Activated naive CD8-positive, alpha-beta T cell treated with anti-CD3 and anti-CD28 coated beads for 36 hours (primary cell): ENCODE data around the gene SLITRK5. TPM values are rescaled to one million over a fixed set of nuclear protein-coding genes. Genes with fewer than 3 reads are reported as not detected.

Experiments used
- DNase-seq: peaks from one replicate; pipeline ENCODE4 v3.0.0; 2021
- H3K27ac Mint-ChIP-seq: one replicate; pipeline ENCODE4 v1.8.0; 2022; ENCODE audit warnings: mild to moderate bottlenecking, moderate library complexity, mixed read lengths
- H3K27me3 Mint-ChIP-seq: one replicate; pipeline ENCODE4 v1.8.0; 2022; ENCODE audit warnings: mild to moderate bottlenecking, mixed read lengths
- H3K36me3 Mint-ChIP-seq: one replicate; pipeline ENCODE4 v1.8.0; 2021; ENCODE audit warnings: mild to moderate bottlenecking, mixed read lengths
- H3K4me1 Mint-ChIP-seq: one replicate; pipeline ENCODE4 v1.8.0; 2021; ENCODE audit warnings: mixed read lengths
- H3K4me3 Mint-ChIP-seq: one replicate; pipeline ENCODE4 v1.8.0; 2022; ENCODE audit warnings: mild to moderate bottlenecking, moderate library complexity, mixed read lengths
- H3K9me3 Mint-ChIP-seq: one replicate; pipeline ENCODE4 v1.8.0; 2022; ENCODE audit warnings: mixed read lengths
- total RNA-seq, 2 experiments: library from RNA; stranded (reverse); gene quantifications; one replicate each; pipeline ENCODE4 v1.2.3, GENCODE V29; 2021

SLITRK5 gene
- total RNA-seq, 2 experiments from 2014 or later: not detected

GRCh38 chr13:87677496-87678371 is 6.6 kb downstream of the SLITRK5 start:
- DNase-seq: no peak
- peaks cover 5% of the 10 kb centered on the region for H3K9me3 Mint-ChIP-seq
- H3K4me3 Mint-ChIP-seq: peak overlapping the region; percentile 29
- H3K27ac Mint-ChIP-seq: no peak overlapping the region
- peaks cover 18% of the 10 kb centered on the region for H3K4me1 Mint-ChIP-seq
- H3K36me3 Mint-ChIP-seq: no peaks in the 10 kb centered on the region
- H3K27me3 Mint-ChIP-seq: peaks cover 78% of the 10 kb centered on the region

GRCh38 chr13:87678372-87678752 is 7.2 kb downstream of the SLITRK5 start:
- Mint-ChIP-seq H3K27me3 (peaks cover 72% of the 10 kb centered on the region), H3K9me3 (peaks cover 5% of the 10 kb centered on the region), H3K27ac (no peak overlapping the region)

GRCh38 chr13:87680298-87680697 is 9.1 kb downstream of the SLITRK5 start:
- no peak for DNase-seq
- Mint-ChIP-seq H3K4me1 (peaks cover 9% of the 10 kb centered on the region), H3K27me3 (peaks cover 53% of the 10 kb centered on the region), H3K27ac (no peak overlapping the region), H3K36me3 (no peaks in the 10 kb centered on the region), H3K4me3 (no peak overlapping the region), H3K9me3 (peaks cover 4% of the 10 kb centered on the region)

More at GRCh38 chr13:87678372-87678752, 7.2 kb downstream of the SLITRK5 start:
- DNase-seq: no peak
- Mint-ChIP-seq H3K36me3 (no peaks in the 10 kb centered on the region), H3K4me3 (no peak overlapping the region), H3K4me1 (peaks cover 16% of the 10 kb centered on the region)

- no peaks in the 10 kb centered on the region for H3K9me3 Mint-ChIP-seq
- H3K27me3 Mint-ChIP-seq: peaks cover 9% of the 10 kb centered on the region
- H3K4me1 Mint-ChIP-seq: no peaks in the 10 kb centered on the region
- no peak overlapping the region for H3K27ac Mint-ChIP-seq
- DNase-seq: no peak
- H3K36me3 Mint-ChIP-seq: no peaks in the 10 kb centered on the region
- no peak overlapping the region for H3K4me3 Mint-ChIP-seq
Observed at GRCh38 chr13:87684850-87685742, 13.9 kb downstream of the SLITRK5 start.

- H3K9me3 Mint-ChIP-seq: no peaks in the 10 kb centered on the region
- no peaks in the 10 kb centered on the region for H3K36me3 Mint-ChIP-seq
- H3K4me1 Mint-ChIP-seq: no peaks in the 10 kb centered on the region
- H3K27me3 Mint-ChIP-seq: no peaks in the 10 kb centered on the region
- H3K4me3 Mint-ChIP-seq: no peak overlapping the region
- DNase-seq: no peak
- H3K27ac Mint-ChIP-seq: no peak overlapping the region
Observed at GRCh38 chr13:87696458-87696857, 25.3 kb downstream of the SLITRK5 start.

GRCh38 chr13:87698268-87698667 is 27.1 kb downstream of the SLITRK5 start:
- Mint-ChIP-seq H3K27ac (no peak overlapping the region), H3K4me1 (no peaks in the 10 kb centered on the region), H3K9me3 (no peaks in the 10 kb centered on the region), H3K27me3 (no peaks in the 10 kb centered on the region), H3K4me3 (no peak overlapping the region), H3K36me3 (no peaks in the 10 kb centered on the region)
- DNase-seq: no peak

GRCh38 chr13:87709947-87710346 is 38.8 kb downstream of the SLITRK5 start:
- Mint-ChIP-seq H3K9me3 (no peaks in the 10 kb centered on the region), H3K36me3 (no peaks in the 10 kb centered on the region), H3K4me3 (no peak overlapping the region), H3K27me3 (no peaks in the 10 kb centered on the region), H3K4me1 (no peaks in the 10 kb centered on the region), H3K27ac (no peak overlapping the region)
- DNase-seq: no peak

GRCh38 chr13:87712012-87712411 is 40.8 kb downstream of the SLITRK5 start:
- Mint-ChIP-seq H3K27ac (no peak overlapping the region), H3K9me3 (no peaks in the 10 kb centered on the region), H3K4me3 (no peak overlapping the region), H3K36me3 (no peaks in the 10 kb centered on the region), H3K4me1 (no peaks in the 10 kb centered on the region), H3K27me3 (no peaks in the 10 kb centered on the region)
- DNase-seq: no peak
